ENCODE results near the gene KIF2A.

KIF2A gene

DNA sequence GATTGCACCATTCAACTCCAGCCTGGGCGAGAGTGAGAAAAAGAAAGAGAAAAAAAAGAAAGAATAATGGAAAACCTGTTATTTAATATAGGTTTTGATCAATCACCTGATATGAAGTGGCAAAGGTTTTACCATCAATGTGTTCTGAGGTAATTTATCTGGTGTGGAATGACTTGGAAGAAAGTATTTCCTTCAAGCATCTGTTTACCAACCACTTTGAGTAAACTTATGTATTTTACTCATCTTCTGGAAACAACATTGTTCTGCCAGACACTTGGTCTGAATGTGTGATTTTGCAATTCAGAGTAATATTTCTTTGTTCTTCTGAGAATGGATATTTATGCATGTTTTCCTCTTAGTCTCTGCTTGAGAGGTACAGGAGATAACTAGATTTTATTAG is 24.3 kb downstream of the KIF2A start:
- DNase-seq, result no peak

DNA sequence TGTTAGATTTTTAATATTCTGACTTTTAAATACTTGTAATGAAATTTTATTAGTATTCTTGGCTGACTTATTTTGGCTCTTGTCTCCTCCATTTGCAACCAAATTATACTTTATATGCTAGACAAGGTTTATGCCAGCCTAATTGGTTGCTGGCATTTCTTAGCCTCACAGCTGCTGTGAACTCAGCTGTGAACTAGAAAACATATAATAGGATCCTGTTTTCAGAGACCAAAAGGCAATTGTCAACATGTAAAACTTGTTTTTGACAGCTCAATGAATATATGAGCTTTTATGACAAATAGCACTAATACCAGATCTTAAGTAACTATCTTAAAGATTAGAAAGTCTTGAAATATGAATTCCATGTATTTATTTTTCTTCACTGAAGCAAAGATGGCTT is 25.9 kb downstream of the KIF2A start:
- DNase-seq, result no peak

DNA sequence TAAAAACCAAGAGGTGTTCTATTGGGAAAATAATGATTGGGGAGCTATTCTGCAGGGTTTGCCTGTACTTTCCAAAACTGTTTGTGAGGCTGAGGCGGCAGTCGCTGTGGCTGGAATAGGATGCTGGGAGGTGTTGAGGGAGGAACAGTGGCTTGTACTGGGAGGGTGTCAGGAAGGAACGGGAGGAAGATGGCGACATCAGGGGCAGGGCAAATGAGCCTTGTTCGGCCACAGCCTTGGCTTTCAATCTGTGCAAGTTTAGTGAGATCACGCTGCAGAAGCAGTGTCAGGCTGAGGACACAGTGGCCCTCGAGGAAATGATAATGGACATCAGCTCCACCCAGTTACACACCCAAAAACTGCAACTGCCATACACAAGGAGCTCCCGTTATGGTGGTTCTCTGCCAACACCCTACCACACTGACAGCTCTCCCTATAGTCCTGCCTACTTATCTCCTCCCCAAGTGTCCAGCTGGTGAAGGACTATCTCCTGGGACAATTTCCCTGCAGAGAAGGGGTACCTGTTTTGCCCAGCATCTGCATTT is 27.3 kb downstream of the KIF2A start:
- no peak for DNase-seq

DNA sequence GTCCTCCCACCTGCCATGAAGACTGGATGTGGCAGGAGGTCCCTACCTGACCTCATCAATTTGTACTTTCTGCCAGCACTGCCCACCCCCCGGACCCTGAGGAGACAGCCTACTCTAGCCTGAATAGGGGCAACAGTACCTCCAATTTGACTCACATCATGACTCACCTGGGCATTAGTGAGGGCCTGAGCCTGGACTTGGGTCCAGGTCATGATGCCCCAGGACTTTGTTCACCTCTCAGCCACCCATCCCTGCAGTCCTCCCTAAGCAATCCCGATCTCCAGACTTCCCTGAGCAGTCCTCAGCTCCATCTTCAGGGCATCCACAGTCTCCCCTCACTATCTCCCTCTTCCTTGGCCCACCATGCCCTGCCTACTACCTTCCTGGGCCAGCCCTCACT is 28.1 kb downstream of the KIF2A start:
- no peak for DNase-seq

DNA sequence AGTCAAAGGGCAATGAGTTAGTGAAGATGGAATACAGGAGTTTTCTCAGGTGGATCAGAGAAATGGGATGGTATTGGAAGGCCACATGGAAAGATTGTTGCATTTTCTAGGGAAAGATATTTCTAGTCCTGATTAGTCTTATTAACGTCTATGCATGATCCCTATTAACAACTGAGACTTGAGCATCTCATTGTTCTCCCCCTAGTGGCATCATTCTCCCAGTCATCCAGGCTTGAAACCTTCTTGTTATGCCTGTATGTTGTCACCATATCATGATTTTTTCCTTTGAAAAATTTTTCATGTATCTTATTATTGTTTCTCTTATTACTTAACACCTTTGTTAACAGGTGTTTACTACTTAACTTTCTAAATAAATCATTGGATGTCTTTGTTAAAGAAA is 34.4 kb downstream of the KIF2A start:
- peak; percentile 19 to 47 for DNase-seq

DNA sequence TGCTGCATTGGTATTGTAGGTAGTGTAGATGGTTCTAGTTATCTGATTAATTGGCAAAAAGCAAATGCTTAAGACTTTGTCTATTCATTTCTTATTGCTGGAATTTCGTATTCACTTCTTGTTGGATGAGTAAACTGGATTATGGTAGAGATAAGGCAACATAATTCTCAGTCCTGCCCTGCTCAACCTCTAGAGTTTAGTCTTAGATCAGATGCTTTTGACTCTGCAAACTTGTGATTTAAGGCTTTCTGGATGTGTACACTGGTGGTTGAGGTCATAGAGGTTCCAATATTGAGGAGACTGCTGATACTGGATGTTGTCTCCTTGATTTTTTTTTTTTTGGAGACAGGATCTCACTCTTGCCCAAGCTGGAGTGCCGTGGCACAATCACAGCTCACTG is 35.0 kb downstream of the KIF2A start:
- no peak for DNase-seq

DNA sequence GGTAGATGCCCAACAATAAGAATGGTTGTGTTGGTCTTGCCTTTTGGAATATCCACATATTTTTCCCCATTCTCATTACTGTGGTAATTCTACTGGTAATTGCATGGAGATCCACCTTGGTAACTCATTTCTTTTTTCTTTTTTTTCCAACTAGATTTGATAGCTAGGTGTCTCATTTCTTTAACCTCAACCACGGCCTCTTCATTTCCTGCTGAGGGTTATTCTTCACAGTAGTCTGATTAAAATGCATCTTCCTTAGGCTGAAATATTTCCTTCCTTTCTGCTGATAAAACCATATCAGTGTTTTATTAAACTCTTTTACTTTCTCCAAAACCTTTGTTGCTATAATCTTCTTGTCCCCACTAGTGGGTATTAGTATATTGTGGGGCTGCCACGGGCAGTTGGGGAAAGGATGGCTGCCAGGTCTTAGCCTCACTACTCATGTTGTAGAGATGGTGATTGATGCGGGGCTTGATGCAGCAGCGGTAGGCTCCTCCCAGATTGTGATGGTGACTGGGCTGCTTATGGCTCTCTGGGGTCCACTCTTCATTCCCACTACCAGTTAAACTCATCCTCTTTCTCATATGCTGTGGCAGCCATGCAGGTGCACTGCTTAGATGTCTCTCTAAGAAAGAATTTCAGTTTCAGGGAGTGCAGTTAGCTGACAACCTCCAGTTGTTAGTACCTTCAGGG is 35.9 kb downstream of the KIF2A start:
- DNase-seq, result no peak

DNA sequence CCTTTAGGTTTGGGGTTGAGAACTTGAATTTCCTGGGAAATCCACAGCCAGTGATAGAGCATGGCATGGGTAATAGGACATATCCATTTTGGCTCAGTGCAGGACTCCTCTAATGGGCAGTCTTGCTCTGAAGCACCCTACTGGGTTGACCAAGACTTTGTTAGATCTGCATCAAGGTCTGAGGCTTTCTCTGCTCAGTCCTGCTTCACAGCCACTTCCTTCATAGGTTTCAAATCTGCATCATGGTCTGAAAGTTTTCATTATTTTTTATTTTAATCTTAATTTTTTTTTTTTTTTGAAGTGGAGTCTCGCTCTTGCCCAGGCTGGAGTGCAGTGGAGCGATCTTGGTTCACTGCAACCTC is 36.5 kb downstream of the KIF2A start:
- no peak for DNase-seq

DNA sequence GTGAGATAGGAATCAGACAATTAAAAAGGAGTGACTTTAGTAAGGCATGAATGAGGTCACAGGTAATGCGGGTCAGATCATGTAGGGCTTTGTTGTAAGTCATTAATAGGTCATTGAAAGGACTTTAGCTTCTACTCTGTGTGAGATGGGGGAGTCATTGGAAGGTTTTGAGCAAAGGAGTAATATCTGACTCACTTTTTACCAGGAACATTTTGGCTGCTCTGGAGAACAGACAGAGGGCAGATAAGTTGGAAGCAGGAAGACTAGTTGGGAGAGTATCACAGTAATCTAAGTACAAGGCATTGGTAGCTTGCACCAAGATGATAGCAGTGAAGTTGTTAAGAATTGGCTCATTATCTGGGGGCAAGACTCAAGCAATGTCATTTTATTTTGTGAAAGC is 37.4 kb downstream of the KIF2A start:
- no peak for DNase-seq

DNA sequence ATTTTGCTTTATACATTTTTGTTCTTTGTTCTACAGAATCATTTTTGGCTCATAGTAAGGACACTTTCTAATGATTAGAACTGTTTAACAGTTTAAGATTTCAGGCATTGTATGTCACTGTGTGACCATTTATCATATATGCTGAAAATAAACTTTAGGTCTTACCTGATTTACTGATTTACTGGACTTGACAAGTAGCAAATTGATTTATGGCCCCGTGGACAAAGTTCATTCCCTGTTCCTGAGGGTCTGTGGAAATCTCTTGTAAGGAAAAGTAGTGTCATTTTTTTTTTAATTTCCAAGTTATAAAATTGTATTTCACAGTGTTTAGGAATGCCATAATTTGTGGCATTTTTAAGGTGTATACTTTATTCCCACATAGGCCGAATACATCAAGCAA is 40.7 kb downstream of the KIF2A start:
- DNase-seq, result no peak

DNA sequence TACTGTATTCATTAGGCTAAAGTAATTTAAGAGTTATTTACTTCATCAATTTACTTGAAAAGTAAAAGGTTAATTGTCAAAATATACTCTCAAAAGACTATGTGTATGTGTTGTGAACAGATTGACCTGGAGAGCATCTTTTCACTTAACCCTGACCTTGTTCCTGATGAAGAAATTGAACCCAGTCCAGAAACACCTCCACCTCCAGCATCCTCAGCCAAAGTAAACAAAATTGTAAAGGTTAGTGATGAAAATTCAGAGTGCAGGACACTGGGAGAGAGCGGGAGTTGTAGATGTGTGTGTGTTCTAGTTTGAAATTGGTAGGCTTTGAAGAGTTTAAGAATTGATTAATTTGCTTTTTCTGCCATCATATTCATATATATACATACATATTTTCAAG is 41.9 kb downstream of the KIF2A start:
- no peak for DNase-seq

DNA sequence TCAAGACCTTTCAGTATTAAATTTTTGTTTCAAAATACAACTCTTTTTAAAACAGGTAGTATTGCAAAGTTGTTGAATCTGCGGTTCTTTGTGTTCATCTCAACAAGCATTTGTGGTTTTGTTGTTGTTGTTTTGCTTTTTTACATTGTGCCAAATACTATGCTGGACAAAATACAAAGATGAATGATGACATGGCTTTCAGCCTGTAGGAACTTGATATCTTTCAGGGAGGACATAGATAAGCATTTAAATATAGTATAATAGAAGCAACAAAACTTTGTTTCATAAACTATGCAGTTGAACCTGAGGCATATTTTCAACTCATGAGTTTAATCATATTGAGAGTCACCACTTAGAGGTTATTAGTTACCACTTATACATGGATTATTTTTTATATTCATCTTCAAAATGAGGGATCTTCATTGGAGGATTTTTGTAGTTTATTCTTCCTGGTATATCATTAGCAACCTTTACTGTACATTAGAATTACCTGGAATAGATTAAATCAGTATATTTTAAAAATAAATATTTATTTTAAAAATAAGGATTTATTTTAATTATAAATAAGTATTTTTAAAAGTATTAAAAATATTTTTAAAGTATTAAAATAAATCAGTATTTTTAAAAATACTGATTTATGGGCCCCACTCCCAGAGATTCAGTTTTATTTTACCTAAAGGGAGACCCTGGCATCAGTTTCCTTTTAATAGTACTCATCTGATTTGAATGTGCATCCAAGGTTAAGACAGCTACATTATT is 42.9 kb downstream of the KIF2A start:
- no peak for DNase-seq

DNA sequence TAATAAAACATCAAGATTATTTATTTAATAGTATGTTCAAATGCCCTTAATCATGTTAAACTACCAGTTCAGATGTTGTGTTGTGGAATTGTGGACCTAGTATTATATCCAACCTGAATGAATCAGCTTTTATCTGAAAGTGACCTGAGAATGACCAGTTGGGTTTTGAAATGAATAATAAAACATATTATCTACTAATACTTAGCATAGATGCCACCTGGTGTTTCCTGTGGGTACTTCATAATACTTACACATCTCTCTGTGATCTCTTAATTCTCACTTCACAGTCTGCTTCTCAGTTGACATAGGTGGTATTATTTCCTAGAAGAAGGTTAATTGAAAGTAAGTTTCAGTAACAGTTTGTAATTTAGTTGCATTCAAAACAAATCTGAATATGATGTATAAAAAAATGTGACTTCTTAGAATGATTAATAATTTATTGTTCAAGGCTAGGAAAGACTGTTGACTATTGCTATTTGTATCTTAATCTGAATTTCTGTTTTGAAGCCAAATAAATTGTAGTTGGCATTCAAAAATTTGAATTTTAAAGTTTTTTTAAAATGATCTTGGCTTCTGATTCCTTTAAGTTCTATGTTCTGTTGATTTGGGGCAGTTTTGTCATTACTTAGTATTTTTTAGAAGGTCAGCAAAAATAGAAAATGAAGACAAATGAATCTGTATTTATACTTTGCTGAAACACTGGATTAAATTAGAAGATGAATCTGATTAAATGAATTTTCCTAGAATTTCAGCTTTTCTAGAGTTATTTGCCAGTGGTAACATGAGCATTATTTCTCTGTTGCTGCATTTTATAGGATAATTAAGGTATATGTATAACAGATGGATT is 48.2 kb downstream of the KIF2A start:
- peak; percentile 40 to 49 for DNase-seq

DNA sequence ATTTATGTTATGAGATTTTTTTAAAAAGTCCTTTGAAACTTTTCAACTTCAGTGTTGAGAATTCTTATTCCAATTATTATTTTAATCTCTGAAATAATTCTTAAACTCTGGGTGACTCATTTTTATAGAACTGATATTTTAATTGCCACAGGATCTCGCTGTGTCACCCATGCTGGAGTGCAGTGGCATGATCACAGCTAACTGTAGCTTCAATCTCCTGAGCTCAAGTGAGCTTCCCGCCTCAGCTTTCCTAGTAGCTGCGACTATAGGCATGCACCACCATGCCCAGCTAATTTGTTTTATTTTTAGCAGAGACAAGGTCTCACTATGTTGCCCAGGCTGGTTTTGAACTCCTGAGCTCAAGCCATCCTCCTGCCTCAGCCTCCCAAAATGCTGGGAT is 56.7 kb downstream of the KIF2A start:
- no peak for DNase-seq

DNA sequence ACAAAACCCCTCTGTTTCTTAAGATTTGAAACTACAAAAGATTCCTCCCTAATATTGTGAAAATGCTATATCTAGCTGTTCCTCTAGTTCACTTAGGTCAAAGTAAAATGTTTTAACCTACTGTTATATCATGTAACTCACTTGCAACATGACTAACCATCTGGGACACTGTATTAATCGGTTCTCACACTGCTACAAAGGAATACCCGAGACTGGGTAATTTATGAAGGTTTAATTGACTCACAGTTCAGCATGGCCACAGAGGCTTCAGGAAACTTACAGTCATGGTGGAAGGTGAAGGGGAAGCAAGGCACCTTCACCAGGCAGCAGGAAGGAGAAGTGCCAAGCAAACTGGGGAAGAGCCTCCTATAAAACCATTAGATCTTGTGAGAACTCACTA is 63.0 kb downstream of the KIF2A start:
- DNase-seq, result no peak

DNA sequence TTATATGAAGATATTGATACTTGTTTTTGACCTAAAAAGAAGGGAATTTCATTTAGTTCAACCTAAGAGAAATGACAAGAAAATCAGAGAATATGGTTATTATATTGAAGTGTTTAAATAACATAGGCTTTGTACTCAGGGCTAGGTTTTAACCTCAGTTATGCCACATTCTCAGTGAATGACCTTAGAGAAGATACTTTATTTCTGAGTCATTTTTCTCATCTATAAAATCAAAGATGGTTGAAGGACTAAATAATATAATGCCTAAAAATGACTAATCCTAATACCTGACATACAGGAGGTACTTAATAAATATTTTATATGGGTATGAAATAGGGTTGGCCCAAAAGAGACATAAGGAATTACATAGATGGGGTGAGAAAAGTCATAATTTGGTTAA is 65.4 kb downstream of the KIF2A start:
- DNase-seq, result no peak

DNA sequence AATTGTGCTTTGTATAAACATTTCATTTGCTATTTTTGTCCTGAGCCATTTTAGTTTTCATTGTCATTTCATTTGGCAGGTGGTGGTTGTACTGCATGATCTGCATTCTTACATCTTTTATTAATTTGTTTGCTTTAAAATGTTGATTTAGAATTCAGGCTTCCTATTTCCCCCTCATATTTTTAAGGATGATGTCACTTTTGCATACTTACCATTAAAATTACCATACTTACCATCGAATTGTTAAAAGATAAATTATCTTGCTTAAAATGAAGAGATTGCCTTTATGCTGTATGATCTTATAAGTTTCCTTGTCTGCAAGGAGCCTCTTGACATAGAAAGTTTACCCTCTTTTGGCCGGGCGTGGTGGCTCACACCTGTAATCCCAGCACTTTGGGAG is 66.6 kb downstream of the KIF2A start:
- DNase-seq, result no peak

DNA sequence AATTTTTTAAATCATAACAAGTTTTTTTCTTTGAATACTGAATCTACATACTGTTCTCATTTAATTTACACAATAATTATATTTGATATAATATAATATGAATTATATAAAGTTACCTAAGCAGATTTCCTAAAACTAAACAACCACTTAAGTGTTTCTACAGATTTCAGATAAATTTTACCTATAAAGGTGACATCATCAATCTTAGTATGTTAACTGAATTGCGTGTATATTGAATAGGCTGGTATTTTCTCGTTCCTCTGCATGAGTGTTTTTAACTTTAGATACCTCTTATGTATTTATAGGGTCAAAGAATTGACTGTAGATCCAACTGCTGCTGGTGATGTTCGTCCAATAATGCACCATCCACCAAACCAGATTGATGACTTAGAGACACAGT is 67.4 kb downstream of the KIF2A start:
- no peak for DNase-seq

DNA sequence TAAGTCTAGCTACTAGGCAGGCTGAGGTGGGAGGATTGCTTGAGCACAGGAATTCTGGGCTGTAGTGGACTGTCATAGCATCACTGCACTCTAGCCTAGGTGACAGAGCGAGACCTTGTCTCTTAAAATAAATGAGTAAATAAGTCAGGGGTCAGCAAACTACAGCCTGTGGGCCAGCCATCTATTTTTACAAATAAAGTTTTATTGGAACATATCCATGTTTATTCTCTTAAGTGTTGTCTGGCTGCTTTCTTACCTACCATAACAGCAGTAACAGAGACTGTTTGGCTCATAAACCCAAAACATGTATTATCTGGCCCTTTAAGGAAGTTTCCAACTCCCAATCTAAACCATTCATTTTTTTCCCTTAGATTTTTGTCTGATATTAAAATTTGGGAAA is 68.1 kb downstream of the KIF2A start:
- no peak for DNase-seq

DNA sequence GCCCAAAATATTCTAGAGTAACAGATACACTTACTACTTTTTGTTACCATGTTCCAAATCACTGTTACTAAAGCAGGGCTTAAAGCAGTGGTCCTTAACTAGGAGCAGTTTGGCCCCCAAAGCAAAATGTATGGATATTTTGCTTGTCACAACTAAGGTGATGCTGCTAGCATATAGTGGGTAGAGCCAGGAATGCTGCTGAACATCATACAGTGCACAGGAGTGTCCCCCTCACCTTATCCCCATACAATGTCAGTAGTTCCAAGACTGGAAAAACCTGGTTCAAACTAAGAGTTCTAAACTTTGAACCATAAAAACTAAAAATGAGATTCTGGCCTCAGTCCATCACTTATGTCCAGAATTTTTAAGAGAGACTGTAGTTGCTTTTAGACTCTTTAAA is 69.6 kb downstream of the KIF2A start:
- no peak for DNase-seq

DNA sequence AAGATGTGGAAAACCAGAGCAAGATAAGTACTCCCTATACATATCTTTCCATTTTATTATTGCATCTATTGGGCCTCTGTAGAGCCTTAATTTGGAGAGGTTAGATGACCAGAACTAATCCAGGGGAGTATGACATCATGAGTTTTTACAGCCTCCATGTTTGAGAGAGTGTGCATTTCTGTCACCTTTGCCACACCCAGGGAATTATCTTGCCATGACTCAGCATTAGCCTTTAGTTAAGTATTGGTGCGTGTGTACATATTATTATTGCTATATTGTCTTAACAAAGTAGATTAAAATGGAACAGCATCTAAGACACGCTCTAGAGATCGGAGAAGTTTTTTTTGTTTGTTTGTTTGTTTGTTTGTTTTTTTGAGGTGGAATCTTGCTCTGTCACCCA is 70.1 kb downstream of the KIF2A start:
- DNase-seq, result no peak

DNA sequence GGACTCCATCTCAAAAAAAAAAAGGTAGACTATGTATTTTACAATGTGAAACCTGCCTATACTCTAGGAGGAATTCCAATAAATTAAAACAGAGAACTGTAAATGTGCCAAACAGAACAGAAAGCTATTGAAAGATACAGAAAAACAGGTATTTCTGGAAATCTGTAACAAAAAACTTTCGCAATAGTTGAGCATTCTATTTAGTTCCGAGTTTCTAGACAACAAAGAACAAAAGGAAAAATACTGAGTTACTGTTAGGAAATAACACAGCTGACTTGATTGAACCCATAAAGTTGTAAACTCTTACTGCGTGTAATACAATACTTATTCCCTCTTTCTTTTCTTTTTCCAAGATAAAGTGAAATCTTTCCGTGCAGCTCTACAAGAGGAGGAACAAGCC is 79.1 kb downstream of the KIF2A start:
- DNase-seq, result no peak

DNA sequence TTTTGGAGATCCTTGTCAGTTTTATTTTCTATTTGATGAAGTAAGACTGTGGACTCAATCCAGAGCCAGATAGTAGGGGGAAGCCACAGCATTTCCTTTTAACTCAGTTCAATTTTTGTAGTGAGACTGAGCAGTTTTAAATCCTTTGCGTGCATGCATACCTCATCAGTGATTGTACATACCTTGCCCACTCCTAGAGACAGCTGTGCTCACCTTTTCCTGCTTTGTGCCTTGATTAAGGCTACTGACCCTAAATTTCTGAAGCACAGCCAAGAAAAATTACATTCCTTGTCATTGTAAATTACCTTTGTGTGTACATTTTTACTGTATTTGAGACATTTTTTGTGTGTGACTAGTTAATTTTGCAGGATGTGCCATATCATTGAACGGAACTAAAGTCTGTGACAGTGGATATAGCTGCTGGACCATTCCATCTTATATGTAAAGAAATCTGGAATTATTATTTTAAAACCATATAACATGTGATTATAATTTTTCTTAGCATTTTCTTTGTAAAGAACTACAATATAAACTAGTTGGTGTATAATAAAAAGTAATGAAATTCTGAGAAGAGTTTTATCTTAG is 79.9 kb downstream of the KIF2A start:
- no peak for DNase-seq

All from AML-193 (cell line).